Right renal pelvis (tissue), 4 donors: Measurements from ENCODE around the gene YPEL1. TPM values are rescaled to one million over a fixed set of nuclear protein-coding genes. Genes with fewer than 3 reads are reported as not detected.

Experiments
- DNase-seq, 4 donors: peaks; one replicate each; pipeline ENCODE4 v3.0.0-alpha.2; 2013; ENCODE audit warnings: low read depth in 4 of 4, low spot score in 3 of 4, missing footprints in 1 of 4
- polyA plus RNA-seq, 4 donors: library from polyadenylated mRNA; unstranded; fragments of 120-200 nt; gene quantifications; one replicate each; pipeline ENCODE4 v1.2.1, GENCODE V29; 2013; ENCODE audit not compliant: insufficient read length in 4 of 4

YPEL1 gene
- polyA plus RNA-seq, 4 donors, result 13.1 to 15.4 (median 14.6) TPM

DNA sequence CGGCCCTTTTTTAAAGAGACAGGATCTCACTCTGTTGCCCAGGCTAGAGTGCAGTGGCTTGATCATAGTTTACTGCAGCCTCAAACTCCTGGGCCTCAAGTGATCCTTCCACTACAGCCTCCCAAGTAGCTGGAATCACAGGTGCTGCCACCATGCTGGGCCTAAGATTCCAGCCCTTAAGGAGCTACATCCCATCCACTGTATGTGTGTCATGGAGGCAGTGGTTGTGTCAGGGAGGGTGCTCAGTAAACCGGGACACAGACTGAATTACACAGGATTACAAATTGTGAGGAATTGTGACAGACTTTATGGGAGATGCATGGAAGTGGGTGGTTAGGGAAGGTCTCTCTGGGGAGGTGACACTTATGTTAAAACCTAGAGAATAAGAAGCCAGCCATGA, 71.9 kb downstream of the YPEL1 start:
- no peak for DNase-seq

DNA sequence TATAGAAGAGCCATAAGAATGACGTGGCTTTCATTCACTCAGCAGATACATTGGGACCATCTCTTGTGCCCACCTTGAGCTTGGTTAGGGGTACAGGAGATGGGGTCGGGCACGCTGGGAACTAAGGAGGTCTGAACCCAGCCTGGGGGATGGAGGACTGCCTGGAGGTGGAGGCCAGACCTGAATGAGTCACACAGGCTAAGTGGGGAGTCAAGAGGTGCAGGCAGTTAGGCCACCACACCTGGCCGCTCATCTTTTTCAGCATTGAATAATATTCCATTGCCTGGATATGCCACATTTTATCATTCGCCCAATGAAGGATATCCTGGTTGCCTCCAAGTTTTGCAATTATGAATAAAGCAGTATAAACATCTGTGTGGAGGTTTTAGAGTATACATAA, 73.6 kb downstream of the YPEL1 start:
- no peak for DNase-seq

- no peak for DNase-seq
Observed at GRCh38 chr22:21660904-21661303, 74.7 kb downstream of the YPEL1 start.

DNA sequence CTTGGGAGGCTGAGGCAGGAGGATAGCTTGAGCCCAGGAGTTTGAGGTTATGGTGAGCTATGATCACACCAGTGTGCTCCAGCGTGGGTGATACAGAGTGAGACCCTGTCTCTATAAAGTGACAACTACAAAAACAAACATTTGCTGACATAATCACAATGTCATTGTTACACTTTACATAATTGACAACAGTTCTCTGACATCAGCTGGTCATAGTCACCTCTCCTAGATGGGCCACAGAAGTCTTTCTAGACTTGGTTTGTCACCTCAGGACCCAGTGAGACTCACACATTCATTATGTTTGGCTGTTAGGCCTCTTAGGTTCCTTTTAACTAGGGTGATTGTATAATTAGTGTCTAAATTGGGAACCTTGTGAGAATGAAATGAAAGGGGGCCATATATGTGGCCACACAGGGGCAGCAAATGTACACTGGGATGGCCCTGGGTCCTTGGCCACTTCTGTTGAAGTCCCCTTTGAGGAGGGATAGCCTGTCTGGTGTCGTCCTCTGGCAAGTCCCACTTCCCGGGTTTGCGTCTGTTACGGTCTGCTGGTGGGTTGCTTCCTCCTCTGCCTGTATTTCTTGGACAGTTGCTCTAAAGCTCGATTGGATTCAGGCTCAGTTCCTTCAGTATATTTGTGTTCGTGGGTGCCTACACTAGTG, 75.6 kb downstream of the YPEL1 start:
- no peak for DNase-seq

DNA sequence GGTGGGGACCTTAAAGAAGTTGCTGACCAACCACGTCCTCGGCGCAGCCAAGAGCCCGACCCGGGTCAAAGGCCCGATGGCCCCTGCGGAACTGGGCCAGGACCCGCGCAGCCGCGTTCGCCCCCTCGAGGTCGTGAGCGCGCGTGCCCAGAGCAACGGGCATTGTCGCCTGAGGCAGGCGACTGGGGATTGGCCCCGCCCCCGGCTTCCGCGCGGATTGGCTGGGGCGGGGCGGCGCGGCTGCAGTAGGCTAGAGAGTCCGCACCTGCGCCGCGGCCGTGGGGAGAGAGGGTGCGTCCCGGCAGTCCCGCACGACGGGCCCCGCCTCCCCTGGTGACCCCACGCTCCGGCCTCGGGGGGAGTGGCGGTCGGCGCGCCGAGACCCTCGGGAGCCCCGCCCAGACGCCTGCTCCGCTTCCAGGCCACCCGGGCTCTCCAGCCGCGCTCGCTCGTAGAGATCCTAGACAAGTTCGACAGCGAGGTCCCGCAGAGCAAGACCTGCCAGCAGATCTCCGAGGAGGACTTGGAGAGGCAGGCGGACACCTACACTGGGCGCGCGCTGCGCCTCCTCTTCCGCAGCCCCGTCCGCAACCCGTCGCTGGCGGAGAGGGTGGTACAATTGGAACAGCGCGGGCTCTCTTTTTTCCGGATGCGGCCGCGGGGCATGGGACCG, 78.1 kb downstream of the YPEL1 start:
- DNase-seq, result no peak

DNA sequence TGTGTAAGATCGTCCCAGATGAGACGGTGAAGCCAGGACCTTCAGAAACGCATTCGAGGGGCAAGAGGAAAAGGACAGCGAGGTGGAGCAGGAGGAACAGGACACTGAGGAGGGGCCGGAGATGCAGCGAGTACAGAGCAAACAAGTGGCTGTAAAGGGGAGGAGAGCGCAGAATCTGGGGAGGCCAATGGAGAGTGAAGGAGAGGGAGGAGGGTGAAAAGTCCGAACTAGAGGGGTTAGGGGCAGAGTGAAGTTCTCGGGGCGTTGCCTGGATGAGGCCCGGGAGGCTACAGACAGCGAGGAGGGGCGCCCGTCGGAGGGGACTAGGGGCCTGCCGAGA, 78.6 kb downstream of the YPEL1 start:
- no peak for DNase-seq

DNA sequence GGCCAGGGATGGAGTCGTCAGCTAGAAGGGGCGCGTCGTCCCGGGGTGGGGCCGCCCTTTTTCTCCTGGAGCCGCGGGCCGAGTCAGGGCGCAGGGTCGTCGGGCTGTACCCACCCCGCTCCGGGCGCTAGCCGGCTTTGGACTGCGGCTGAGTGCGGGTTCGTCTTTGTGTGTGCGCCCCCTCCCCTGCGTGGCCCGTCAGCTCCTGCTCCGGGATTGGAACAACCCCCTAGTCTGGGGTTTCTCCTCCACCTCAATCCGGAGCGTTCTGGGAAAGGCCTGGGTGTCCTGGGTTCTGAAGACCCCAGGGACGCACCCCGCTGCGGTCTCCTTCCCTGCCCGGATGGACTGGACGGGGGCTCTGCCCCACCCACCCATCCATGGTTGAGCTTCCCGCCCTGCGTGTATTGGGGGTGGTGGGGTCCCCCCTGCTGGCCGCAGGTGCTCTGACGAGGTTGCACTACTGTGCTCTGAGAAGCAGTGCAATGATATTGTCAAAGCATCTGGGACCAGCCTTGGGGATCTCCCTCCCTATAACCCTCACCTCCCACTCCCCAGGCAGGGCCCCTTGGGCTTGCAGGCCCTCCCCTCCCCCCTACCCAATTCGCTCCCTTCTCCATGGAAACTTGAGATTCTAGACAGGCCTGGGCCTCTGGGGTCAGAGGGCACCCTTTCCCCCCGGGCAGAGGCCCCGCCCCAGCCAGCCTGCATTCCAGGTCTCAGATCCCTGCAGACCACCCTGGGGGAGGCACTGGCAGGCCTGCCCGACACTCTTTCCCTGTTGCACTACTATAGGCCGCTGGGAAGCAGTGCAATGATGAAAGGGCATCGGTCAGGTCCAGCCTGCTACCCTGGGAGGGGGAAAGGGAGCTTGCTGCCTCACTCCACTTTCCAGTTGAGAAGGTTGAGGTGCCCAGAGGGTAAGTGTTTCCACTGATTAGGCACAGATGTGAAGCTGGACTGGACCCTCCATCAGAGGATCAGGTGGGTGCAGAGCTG, 82.7 kb downstream of the YPEL1 start:
- no peak for DNase-seq

- DNase-seq, result peak in 3 of 4 donors; percentile 74 to 83 (median 78)
Observed at GRCh38 chr22:21652010-21652546, 83.5 kb downstream of the YPEL1 start.

DNA sequence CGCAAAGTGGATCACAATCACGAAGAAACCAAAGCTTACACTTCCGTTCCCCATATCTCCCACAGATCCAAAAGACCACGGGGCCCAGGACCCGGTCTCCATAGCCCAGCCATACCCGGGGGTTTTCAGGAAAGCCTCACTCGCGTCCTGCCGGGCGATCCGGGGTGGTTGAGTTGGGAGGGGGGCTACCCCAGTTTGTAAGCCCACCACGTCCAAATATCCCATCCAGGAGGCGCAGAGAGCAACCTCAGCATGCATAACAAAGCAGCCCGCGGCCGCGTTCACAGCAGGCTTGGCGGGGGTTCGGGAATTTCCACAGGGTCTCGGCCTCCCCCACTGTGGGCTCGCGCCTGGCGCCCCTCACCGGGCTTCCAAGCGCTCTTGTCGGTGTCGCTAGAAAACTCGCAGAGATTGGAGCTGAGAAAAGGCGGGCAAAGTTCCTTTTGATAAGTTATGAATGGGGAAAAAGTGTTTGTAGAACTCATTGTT, 84.0 kb downstream of the YPEL1 start:
- no peak for DNase-seq

- DNase-seq, result no peak
Observed at GRCh38 chr22:21650823-21651520, 84.6 kb downstream of the YPEL1 start.

GRCh38 chr22:21650280-21650679, 85.3 kb downstream of the YPEL1 start:
- DNase-seq, result no peak

Other genes starting within 250 kb of the YPEL1 start
- gene RIMBP3C, start 184.3 kb downstream of the YPEL1 start, polyA plus RNA-seq, result under 1 TPM; 0.25 to 0.50 (median 0.41) TPM
- 10 to 100 TPM; 56.0 to 69.1 (median 63.3) TPM for gene UBE2L3, start 168.1 kb downstream of the YPEL1 start, polyA plus RNA-seq
- 10 to 100 TPM in 3 of 4 donors, 1 to 10 TPM in 1; 9.7 to 18.8 (median 12.6) TPM for gene YDJC, start 105.8 kb downstream of the YPEL1 start, polyA plus RNA-seq
- gene CCDC116, start 103.0 kb downstream of the YPEL1 start, polyA plus RNA-seq, result under 1 TPM; 0.18 to 0.91 (median 0.42) TPM
- 10 to 100 TPM; 13.2 to 27.8 (median 17.1) TPM for gene SDF2L1, start 93.5 kb downstream of the YPEL1 start, polyA plus RNA-seq
- gene PPIL2, start 69.8 kb downstream of the YPEL1 start, polyA plus RNA-seq, result 10 to 100 TPM; 37.7 to 41.5 (median 39.6) TPM
- gene MAPK1, start 131.9 kb upstream of the YPEL1 start, polyA plus RNA-seq, result 100 to 1,000 TPM; 132 to 150 (median 142) TPM
- gene PPM1F, start 217.1 kb upstream of the YPEL1 start, polyA plus RNA-seq, result 10 to 100 TPM; 37.8 to 42.6 (median 39.1) TPM
- 10 to 100 TPM; 20.6 to 28.4 (median 23.5) TPM for gene TOP3B, start 247.0 kb upstream of the YPEL1 start, polyA plus RNA-seq